NCI-H2107 treated with DMSO at 0.1 percent for 48 hours (cell line): ENCODE measurements around the gene GSG1.
"Not testable (repeated sequence)": the region's sequence is repeated elsewhere in the genome, so short reads cannot be mapped to it uniquely, and the experiment has no call there.

Experiments
- DNase-seq: peaks from one replicate; lab custom pipeline; 2025; ENCODE audit not compliant: unreplicated experiment; lab: John Stamatoyannopoulos, UW

Gene GSG1

DNA sequence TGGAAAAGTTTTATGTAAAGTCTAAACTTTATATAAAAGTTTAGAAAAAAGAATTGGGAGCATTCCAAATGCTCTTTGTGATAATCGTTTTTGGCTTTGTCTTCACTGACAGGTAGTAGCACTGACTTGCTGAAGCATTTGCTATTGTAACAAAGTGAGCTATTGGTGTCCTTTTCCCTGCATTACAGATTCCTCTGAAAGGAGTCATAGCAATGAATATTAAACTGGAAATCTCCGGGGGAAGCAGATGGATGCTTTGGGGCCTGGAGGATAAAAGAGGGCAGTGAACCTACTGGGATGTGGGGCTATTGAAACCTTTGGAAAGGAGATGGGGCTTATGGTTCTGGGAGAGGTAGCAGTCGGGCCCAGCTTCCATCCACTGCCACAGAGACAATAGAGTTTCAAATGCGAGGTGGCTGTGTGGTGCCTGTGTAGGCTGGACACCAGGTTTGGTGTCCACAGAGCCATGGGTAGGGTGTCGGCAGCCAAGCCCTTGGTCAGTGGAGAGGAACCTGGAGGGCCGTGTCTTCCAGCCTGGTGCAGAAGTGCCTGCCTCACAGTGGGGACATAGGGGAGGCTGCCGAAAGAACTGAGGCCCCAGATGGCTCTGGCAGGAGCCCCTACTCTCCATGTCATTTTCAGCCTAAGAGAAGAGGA, 10.1 kb downstream of the GSG1 start:
- DNase-seq = no peak

DNA sequence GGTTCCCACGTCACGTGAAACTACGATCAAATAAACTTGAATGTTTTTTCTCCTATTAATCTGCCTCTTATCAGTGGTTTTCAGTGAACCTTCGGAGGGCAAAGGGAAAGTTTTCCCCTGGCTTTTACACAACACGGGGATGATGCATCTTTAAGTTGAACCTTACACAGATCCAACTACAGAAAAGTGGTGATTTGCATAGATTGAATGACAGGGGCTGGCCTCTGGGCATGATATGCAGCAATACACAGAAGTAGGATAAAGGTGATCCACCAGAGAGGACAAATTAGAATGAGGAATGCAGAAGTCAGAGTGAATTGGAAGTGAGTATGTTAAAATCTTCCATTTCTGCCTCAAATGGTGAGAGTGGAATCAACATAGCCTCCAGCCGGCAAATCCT, 11.6 kb downstream of the GSG1 start:
- no peak for DNase-seq

DNA sequence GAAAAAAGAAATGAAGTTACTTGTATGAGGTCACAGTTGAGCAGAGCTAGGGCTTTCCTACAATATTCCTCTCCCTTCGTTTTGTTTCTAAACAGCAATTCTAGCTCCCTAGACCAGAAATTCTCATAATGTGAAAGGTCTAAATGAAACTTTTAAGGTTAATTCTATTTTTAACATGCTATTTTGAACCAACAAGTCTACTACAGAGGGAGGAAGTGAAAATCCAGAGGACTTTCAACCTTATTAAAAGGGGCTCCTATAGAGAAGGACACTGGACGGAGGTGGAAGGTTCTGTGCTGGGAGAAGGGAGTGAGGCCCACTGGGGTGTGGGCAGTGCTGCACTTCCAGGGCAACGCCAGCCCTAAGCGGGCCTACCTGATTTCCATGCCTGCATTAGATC, 13.4 kb downstream of the GSG1 start:
- no peak for DNase-seq

DNA sequence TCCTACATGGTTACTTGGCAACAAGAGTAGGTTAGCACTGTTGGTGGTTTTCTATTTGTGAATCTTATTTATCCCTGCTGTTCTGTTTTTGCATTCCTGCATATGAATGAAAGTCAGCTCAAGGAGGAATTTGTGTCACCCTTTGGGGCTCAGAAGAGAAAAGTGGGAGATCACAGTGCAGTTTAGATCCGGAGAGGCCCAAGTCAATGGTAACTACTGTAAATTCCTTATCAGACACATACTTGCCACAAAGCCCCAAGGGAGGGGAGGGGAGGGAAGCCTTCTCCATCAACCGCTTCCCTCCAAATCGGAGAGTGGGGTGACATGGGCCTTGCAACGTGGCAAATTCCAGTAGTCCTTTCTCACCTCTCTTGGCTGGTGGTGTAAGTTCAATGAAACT, 15.0 kb downstream of the GSG1 start:
- DNase-seq = no peak

DNA sequence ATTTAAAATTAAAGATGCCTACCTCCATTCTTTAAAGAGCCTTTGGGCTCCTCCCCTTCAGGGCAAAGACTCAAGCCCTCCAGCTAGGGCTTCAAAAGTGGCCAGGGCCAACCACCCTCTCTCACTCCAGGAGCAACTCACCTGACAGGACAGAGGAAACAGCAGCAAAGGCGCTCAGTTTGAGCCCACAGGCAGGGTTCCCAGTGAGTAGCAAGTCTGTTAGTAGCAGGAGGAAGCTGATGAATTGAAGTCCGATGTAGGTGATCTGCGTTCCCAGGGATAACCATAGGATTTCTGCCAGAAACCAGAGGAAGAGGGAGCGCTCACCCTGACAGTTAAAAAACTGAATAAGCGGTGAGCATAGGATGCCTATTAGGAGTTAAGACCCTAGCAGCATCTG, 15.7 kb downstream of the GSG1 start:
- DNase-seq = no peak

DNA sequence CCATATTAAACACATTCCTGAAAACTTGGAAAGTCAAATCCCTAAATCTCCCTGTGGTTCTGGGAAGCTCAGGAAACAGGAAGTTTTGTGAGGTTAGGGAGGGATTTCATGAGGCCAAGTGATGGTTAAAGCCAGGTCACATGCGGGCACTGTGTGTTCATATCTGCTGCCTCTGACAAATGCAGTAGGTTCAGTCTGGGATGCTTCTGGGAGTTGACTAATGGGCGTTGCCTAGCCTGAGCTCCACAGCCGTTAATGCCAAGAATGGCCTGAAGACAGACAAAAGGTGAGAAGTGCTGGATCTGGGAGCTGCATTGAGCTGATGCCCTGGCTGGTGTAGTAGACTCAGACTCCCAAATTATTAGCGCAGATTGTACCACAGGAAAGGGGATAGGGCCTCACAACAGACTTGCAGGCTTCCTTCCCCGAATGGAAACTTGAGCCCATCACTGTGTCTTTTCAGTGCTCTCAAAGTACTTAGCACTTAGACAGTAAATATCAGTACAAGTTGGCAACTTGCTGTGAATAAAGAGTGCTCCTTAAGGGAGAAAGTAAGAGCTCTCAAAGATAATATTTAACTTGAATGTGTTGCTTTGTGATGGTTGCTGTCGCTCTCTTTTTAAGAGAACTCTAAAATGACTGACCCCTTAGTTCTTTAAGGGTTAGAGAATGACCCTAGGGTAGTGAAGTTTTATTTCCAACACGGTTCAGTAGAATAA, 17.3 kb downstream of the GSG1 start:
- no peak for DNase-seq

DNA sequence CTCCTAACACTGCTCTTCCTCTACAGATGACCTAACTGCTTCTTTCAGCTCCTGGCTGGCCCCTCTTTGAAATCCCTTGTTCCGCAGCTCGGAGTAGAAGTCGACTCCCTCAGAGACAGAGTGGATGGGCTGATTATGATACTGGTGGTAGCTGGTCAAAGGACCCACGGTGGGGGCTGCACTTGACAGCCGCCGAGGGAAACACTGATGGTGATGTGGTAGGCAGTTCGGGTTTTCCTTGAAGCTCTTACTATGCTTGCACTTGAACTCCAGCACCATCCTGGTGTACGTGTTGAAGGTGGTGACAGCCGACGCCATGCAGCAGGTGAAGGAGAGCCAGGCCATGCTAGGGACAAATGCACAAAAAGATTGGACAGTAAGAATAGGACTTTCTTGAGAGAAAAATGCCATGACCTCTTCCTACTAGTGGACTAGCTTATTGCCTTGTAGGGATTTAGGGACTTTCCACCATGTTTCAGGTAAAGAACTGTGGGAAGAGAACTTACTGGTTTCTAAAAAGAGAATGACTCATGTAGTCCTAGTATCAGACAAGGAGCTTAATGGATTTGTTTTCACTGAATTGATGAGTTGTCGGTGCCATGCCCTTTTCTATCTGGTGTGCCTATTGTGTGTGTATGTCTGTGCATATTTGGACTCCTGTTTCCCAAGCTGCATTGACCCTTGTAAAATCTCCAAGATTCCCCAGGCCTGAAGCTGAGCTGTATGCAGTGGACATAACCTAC, 18.4 kb downstream of the GSG1 start:
- DNase-seq = no peak

DNA sequence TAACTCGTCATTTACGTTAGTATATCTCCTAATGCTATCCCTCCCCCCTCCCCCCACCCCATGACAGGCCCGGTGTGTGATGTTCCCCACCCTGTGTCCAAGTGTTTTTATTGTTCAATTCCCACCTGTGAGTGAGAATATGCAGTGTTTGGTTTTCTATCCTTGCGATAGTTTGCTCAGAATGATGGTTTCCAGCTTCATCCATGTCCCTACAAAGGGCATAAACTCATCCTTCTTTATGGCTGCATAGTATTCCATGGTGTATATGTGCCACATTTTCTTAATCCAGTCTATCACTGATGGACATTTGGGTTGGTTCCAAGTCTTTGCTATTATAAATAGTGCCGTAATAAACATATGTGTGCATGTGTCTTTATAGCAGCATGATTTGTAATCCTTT, 19.8 kb downstream of the GSG1 start:
- not testable (repeated sequence) for DNase-seq

DNA sequence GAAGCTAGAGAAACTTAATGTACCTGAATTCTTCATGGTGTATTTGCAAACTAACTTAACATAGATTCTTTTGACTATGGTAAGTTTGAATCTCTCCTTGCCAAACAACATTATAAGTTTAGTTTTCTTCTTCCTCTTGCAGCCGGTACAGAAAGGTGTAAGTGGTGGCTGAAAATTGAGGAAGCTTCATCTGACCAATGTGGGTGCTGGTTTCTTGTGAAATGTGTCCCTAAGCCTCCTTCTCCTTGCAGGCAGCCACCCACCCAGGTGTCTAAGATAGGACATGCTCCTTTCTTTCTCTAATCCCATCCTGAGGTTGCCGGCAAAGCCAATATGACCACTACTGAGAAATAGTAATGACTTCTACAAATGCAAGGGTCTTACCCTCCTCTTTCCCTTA, 20.6 kb downstream of the GSG1 start:
- no peak for DNase-seq

DNA sequence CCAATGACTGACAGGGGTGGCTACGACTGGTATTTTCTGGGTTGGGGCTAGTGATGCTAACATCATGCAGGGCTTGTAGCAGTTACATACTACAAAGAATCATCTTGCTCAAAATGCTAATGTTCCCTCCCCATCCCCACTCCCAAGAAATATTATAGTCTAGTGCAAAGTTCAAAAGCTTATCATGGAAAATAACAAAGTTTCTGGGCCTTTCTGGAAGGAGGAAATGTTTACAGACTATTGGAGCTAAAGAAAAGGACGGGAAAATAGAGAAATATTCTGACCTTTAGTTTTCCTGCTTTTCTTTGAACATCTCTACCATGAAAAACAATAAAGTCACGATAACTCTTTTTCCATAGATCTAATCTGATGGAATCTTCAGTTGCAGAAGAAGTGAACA, 23.2 kb downstream of the GSG1 start:
- no peak for DNase-seq

DNA sequence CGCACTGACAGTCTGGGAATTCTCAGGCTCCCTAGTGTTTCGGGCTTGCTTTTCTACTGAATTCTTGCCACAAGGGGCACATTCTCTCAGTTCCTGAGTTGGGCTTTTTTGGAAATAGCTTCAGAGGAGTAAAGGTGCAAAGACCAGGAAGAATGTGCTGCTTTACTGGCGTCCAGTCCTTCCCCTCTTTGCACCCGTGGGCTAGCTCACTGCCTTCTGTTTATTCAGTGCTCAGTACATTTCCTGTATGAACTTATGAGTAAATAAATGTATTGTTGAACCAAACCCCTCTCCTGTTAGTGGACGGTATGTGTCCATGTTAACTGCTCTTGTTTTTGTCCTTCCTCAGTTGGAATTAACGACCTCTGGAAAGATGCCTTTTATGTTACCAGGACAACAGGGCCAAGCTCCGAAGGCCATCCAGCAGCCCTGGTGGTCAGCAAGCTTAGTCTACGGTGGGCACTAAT, 24.0 kb downstream of the GSG1 start:
- DNase-seq = no peak

DNA sequence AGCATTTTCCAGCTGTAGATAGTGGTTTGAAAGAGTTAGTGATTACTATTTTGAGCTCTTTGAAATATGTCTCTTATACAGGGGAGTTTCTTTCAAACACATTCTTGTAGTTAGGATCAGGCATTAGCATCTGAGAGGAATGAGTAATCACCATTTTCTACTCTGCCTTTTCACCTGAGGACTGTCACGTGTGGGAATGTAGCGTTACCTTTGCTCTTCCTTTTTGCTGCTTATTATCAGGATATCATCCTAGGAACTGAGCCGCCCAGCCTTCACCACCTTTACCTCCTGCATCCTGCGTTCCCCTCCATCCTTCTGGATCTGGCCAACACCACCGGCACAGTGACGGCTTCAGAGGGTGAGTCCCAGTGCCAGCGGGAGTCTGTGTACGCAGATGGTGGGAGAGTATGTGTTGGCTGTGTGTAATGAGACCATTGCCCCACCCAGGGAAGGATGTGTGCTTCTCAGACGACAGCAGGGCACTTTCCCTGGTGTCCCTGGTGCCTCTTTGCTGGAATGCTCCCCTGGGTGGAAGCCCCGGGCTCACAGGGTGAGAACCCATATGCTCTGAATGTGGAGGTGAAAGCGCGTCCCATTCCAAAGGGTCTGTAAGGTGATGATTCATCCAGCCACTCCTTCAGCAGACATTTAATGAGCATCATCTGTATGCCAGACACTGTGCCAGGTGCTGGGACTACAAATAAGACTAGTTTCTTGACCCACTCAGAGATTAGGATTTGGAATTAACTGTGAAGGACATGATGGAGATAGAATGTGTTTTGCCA, 27.5 kb downstream of the GSG1 start:
- no peak for DNase-seq

DNA sequence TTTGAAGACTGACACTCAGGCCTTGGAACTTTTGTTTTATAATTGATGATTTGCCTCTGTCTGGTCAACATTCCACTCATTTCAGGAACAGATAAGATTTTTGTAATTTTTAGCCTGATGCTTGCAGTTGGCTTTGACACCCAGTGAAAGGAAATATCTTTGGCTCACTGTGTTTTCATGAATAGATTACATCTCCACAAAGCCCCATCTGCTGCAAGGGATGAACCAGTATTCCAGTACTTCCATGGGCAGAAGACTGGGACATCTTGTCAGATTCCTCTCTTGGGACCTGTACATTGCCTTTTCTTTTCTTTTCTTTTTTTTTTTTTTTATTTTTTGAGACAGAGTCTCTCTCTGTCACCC, 28.4 kb downstream of the GSG1 start:
- no peak for DNase-seq

DNA sequence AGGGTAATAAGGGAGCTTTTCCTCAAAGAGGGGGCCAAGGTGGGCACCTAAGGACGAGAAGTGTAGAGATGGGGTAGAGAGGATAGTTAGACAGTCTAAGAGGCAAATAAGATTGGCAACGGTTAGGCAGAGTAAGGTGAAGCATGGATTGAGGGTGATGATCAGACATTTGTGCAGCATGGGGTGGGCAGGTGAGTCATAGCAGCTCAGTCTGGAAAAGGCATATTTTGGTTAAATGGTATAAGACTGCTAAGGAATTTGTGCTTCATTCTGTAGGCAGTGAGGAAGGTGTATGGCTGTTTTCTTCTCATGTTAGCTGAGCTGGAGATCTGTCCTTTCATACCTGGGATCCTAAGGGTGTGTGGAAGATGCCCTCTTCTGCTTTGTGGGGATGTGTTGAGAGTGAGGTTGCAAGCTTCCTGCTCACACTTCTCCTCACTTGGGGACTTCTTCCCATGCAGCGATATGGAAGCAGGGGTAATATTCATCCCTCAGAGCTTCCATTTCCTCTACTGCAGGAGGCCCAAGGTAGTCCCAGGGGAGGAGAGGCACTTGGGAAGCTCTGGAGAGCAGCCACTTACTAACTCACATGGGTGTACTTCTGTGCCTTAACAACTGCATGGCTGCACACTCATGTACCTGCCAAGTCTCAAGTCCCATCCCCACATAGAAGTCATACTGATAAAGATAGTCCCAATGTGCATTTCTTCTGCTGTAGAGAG, 28.9 kb downstream of the GSG1 start:
- DNase-seq = peak; percentile 19

DNA sequence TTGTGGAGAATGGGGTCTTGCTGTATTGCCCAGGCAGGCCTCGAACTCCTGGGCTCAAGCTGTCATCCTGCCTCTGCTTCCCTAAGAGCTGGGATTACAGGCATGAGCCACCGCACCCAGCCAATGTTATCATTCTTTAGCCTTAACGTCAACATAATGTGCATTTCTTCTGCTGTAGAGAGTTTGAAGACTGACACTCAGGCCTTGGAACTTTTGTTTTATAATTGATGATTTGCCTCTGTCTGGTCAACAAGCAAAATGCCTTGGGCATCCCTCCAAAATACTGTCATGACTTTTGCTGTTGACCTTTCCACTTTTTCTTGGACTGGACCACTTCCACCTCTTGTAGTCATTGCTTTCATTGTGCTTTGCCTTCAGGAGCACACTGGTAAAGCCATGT, 30.3 kb downstream of the GSG1 start:
- no peak for DNase-seq

DNA sequence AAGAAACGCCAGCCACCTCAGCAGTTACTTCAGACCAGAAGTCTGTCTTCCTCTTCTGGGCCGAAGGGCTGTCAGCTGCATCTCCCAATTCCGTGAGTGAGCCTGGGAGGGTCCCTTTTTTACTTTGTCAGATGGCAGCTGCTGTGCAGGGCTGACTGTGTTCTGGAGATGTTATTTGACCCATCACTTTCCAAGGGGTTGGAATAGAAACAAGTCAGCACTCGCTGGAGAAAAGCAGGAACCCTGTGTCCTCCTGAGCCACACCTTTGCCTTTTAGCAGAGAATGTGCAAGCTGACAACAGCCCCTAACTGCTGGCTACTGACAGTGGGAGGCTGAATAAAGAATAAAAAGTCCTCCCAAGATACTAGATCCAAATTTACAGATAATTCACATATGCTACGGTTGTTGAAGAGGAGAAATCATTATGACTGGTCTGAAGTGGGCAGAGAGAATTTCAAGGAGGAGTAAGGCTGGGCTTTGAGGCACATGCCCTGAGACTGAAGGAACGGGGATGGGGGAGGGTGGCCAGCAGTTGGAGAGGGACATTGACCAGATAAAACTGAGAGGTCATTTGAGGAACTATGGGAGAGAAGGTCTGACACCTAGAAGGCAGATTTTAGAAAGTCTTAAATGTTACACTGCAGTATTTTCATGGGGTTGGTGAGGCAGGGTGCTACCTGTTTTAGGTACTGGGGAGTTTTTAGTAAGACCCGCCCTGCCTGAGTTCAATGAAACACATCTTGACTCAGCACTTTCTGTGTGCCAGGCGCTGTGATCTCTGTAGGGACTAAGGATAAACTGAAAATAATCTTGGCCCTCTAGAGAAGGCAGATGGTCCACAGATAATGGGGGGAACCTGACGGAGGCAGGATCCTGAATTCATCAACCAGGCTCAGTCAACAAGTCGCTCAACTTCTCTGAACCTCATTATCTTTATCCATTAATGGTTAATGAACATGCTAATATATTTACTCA, 31.9 kb downstream of the GSG1 start:
- DNase-seq = peak; percentile 64

DNA sequence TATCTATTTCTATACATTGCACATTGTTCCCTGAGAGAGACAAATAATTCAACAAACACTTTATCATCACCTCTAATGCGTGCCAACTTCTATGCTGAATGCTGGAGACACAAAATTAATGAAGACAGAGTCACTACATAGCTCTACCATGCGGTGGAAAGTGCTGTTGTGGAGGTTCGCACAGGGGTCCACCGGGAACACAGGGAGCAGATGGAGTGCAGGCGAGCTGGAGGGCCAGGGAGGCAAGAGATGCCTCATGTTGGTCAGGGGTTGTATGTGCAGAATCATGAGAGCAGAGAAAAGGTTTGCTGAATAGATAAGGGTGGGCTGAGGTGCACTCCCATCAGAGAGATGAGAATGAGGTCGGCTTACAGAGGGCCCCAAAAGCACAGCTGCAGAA, 34.1 kb downstream of the GSG1 start:
- DNase-seq = no peak

DNA sequence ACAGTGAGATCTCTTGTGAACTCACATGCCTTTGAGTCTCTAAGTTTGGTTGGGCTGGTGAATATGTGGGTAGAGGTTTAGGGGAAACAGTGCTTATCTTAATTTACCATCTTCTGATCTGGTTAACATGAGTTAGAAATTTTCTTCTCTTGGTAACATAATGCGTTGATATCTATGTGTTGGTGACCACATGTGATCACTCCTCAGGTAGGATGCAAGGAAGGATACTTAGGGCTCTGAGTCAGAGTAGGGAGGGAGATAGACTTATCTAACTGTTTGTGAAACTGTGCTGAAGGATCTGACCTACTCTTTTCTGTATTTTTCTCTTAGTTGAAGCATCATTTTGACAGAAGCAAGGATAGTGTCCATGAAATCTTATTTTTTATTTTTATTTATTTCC, 36.1 kb downstream of the GSG1 start:
- DNase-seq = no peak

DNA sequence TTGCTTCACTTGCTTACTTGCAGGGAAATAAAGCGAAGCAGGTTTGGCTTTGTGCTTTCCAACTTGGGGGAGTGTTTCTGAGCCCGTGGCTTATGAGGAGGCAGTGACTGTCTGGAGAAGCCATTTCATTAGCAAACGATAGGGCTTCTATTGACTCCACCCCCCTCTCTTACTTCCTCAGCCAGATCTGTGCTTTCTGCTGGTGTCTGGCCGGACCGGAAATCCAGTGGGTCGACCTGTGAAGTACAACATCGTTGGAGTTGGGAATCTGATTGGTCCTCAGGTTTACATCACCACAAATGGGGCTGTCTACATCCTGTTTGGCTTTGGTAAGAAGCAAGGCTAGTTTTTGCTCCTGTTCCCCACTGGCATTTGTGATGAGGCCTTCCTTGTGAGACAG, 37.0 kb downstream of the GSG1 start:
- no peak for DNase-seq

DNA sequence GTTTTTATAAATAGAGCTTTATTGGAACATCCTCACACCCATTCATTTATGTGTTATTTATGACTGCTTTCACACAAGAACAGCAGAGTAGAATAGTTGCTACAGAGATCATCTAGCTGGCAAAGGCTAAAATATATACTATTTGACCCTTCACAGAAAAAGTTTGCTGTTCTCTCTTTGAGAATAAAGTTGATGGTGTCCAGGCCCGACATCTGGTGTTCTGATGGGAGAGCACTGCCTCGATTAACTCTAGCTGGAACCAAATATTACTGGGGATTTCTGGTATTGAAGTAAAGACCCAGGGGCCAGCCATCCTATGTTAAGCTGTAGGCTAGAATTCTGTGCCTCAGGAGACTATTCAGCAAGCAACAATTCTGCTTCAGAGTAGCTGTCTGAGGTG, 37.5 kb downstream of the GSG1 start:
- DNase-seq = no peak
